A549 (cell line): ENCODE measurements around the gene GTPBP1.

Source experiments
- EP300 ChIP-seq, 2 experiments: fragments of >200 bp; sonication (Bioruptor Twin); formaldehyde crosslinking; IDR thresholded peaks; 2 replicates in 1 of 2; 3 replicates in 1 of 2; pipeline ENCODE4 v1.6.1; 2016 to 2017
- HDAC2 ChIP-seq: fragments of 200-600 bp; sonication (generic); IDR thresholded peaks from 2 replicates; pipeline ENCODE4 v1.6.1; 2016
- POLR2A ChIP-seq: IDR thresholded peaks from 2 replicates; pipeline ENCODE4 v1.6.1; 2012; ENCODE audit warnings: mild to moderate bottlenecking, low read length
- TP53 ChIP-seq: fragments of 250-450 bp; sonication (Bioruptor Pico); IDR thresholded peaks from 2 replicates; pipeline ENCODE4 v1.5.0; 2021; ENCODE audit warnings: mild to moderate bottlenecking, moderate library complexity
- ZC3H11A ChIP-seq: fragments of 450-650 bp; IDR thresholded peaks from 2 replicates; pipeline ENCODE4 v1.6.1; 2014; ENCODE audit warnings: antibody characterized with exemption, mild to moderate bottlenecking
- TF ChIP-seq, protein P1 (sequence below): IDR thresholded peaks from 2 replicates; pipeline ENCODE4 v1.6.1; 2012
- TF ChIP-seq, protein P2 (sequence below): fragments of >200 bp; sonication (Bioruptor Twin); formaldehyde crosslinking; IDR thresholded peaks from 3 replicates; pipeline ENCODE4 v1.5.1; 2016
- TF ChIP-seq, protein P3 (sequence below): fragments of 250-450 bp; sonication (Bioruptor Pico); IDR thresholded peaks from 2 replicates; pipeline ENCODE4 v1.5.0; 2020; ENCODE audit warnings: low read depth, mild to moderate bottlenecking, moderate library complexity
- TF ChIP-seq, protein P4 (sequence below): fragments of 150-350 bp; IDR thresholded peaks from 2 replicates; pipeline ENCODE4 v1.6.1; 2014; ENCODE audit warnings: low read depth, mild to moderate bottlenecking, low read length
- TF ChIP-seq, protein P5 (sequence below): fragments of 200-600 bp; sonication (generic); IDR thresholded peaks from 2 replicates; pipeline ENCODE4 v1.6.1; 2016; ENCODE audit warnings: antibody characterized with exemption, mild to moderate bottlenecking, moderate library complexity
- TF ChIP-seq, protein P6 (sequence below): fragments of 450-650 bp; IDR thresholded peaks from 2 replicates; pipeline ENCODE4 v1.6.1; 2014; ENCODE audit warnings: antibody characterized with exemption

DNA sequence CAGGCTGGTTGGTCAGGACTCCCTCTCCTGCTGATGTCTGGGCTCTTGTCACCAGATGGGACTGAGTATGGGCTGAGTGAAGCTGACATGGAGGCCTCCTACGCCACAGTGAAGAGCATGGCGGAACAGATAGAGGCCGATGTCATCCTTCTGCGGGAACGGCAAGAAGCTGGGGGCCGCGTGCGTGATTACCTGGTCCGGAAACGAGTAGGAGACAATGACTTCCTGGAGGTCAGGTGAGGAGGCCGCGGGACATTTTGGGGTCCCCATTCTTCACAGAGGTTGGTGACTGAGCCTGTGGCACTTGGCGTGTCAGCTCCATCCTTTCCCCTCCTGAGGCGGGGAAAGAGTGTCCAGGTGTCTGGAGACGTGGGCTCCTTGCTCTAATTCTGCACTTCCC, 10.1 kb downstream of the GTPBP1 start:
- TF ChIP-seq, protein P1, sequence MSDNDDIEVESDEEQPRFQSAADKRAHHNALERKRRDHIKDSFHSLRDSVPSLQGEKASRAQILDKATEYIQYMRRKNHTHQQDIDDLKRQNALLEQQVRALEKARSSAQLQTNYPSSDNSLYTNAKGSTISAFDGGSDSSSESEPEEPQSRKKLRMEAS: no peak
- TF ChIP-seq TP53 (CRISPR knock-in tag): no peak
- TF ChIP-seq, protein P2, sequence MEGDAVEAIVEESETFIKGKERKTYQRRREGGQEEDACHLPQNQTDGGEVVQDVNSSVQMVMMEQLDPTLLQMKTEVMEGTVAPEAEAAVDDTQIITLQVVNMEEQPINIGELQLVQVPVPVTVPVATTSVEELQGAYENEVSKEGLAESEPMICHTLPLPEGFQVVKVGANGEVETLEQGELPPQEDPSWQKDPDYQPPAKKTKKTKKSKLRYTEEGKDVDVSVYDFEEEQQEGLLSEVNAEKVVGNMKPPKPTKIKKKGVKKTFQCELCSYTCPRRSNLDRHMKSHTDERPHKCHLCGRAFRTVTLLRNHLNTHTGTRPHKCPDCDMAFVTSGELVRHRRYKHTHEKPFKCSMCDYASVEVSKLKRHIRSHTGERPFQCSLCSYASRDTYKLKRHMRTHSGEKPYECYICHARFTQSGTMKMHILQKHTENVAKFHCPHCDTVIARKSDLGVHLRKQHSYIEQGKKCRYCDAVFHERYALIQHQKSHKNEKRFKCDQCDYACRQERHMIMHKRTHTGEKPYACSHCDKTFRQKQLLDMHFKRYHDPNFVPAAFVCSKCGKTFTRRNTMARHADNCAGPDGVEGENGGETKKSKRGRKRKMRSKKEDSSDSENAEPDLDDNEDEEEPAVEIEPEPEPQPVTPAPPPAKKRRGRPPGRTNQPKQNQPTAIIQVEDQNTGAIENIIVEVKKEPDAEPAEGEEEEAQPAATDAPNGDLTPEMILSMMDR: no peak
- TF ChIP-seq, protein P3, sequence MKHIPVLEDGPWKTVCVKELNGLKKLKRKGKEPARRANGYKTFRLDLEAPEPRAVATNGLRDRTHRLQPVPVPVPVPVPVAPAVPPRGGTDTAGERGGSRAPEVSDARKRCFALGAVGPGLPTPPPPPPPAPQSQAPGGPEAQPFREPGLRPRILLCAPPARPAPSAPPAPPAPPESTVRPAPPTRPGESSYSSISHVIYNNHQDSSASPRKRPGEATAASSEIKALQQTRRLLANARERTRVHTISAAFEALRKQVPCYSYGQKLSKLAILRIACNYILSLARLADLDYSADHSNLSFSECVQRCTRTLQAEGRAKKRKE: no peak
- TF ChIP-seq, protein P4, sequence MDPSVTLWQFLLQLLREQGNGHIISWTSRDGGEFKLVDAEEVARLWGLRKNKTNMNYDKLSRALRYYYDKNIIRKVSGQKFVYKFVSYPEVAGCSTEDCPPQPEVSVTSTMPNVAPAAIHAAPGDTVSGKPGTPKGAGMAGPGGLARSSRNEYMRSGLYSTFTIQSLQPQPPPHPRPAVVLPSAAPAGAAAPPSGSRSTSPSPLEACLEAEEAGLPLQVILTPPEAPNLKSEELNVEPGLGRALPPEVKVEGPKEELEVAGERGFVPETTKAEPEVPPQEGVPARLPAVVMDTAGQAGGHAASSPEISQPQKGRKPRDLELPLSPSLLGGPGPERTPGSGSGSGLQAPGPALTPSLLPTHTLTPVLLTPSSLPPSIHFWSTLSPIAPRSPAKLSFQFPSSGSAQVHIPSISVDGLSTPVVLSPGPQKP: no peak
- TF ChIP-seq POLR2A: no peak
- TF ChIP-seq HDAC2: no peak
- TF ChIP-seq, protein P5, sequence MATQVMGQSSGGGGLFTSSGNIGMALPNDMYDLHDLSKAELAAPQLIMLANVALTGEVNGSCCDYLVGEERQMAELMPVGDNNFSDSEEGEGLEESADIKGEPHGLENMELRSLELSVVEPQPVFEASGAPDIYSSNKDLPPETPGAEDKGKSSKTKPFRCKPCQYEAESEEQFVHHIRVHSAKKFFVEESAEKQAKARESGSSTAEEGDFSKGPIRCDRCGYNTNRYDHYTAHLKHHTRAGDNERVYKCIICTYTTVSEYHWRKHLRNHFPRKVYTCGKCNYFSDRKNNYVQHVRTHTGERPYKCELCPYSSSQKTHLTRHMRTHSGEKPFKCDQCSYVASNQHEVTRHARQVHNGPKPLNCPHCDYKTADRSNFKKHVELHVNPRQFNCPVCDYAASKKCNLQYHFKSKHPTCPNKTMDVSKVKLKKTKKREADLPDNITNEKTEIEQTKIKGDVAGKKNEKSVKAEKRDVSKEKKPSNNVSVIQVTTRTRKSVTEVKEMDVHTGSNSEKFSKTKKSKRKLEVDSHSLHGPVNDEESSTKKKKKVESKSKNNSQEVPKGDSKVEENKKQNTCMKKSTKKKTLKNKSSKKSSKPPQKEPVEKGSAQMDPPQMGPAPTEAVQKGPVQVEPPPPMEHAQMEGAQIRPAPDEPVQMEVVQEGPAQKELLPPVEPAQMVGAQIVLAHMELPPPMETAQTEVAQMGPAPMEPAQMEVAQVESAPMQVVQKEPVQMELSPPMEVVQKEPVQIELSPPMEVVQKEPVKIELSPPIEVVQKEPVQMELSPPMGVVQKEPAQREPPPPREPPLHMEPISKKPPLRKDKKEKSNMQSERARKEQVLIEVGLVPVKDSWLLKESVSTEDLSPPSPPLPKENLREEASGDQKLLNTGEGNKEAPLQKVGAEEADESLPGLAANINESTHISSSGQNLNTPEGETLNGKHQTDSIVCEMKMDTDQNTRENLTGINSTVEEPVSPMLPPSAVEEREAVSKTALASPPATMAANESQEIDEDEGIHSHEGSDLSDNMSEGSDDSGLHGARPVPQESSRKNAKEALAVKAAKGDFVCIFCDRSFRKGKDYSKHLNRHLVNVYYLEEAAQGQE: no peak
- TF ChIP-seq, protein P6, sequence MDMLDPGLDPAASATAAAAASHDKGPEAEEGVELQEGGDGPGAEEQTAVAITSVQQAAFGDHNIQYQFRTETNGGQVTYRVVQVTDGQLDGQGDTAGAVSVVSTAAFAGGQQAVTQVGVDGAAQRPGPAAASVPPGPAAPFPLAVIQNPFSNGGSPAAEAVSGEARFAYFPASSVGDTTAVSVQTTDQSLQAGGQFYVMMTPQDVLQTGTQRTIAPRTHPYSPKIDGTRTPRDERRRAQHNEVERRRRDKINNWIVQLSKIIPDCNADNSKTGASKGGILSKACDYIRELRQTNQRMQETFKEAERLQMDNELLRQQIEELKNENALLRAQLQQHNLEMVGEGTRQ: no peak
- no peak for TF ChIP-seq ZC3H11A
- no peak for TF ChIP-seq EP300 (IDR thresholded peaks at IDR 0.05)
